HepG2 (cell line): Measurements from ENCODE around the gene ID3. TPM values are rescaled to one million over a fixed set of nuclear protein-coding genes. Genes with fewer than 3 reads are reported as not detected.

ENCODE experiments used
- ELF1 ChIP-seq: sonication (generic); formaldehyde crosslinking; IDR thresholded peaks from 2 replicates; pipeline ENCODE4 v1.4.0; 2020; ENCODE audit warnings: missing genetic modification reagents
- FOXJ3 ChIP-seq: sonication (generic); formaldehyde crosslinking; IDR thresholded peaks from 2 replicates; pipeline ENCODE4 v1.4.0; 2020; ENCODE audit warnings: missing genetic modification reagents, mild to moderate bottlenecking, borderline replicate concordance
- FOXK2 ChIP-seq: fragments of 450-650 bp; IDR thresholded peaks from 2 replicates; pipeline ENCODE4 v1.6.1; 2016
- GPBP1L1 ChIP-seq: sonication (generic); formaldehyde crosslinking; IDR thresholded peaks from 2 replicates; pipeline ENCODE4 v1.5.0; 2020; ENCODE audit warnings: mild to moderate bottlenecking, missing genetic modification reagents
- HOXD1 ChIP-seq: sonication (generic); formaldehyde crosslinking; IDR thresholded peaks from 2 replicates; pipeline ENCODE4 v1.5.0; 2020; ENCODE audit warnings: missing genetic modification reagents
- JUND ChIP-seq: sonication (generic); formaldehyde crosslinking; IDR thresholded peaks from 2 replicates; pipeline ENCODE4 v1.8.0; 2022; ENCODE audit warnings: mild to moderate bottlenecking, missing genetic modification reagents
- KDM1A ChIP-seq: IDR thresholded peaks from 2 replicates; pipeline ENCODE4 v1.6.1; 2016; ENCODE audit warnings: missing compliant biosample characterization
- KDM2A ChIP-seq: sonication (generic); formaldehyde crosslinking; IDR thresholded peaks from 2 replicates; pipeline ENCODE4 v1.4.0; 2020; ENCODE audit warnings: low read depth, missing genetic modification reagents, borderline replicate concordance
- MYC ChIP-seq: sonication (generic); formaldehyde crosslinking; IDR thresholded peaks from 2 replicates; pipeline ENCODE4 v1.9.0; 2021; ENCODE audit warnings: missing genetic modification reagents, borderline replicate concordance
- POLR2G ChIP-seq: fragments of 200-400 bp; formaldehyde crosslinking; IDR thresholded peaks from 2 replicates; pipeline ENCODE4 v1.6.1; 2018; ENCODE audit warnings: mild to moderate bottlenecking, low read depth, low read length, moderate library complexity
- SMC3 ChIP-seq: IDR thresholded peaks from 2 replicates; pipeline ENCODE4 v1.6.1; 2011; ENCODE audit warnings: low read length, improper control_type of control experiment
- SP140L ChIP-seq: sonication (generic); formaldehyde crosslinking; IDR thresholded peaks from 2 replicates; pipeline ENCODE4 v1.4.0; 2020; ENCODE audit warnings: missing genetic modification reagents, borderline replicate concordance
- ZBTB4 ChIP-seq: sonication (generic); formaldehyde crosslinking; IDR thresholded peaks from 2 replicates; pipeline ENCODE4 v1.4.0; 2020; ENCODE audit warnings: missing genetic modification reagents, mild to moderate bottlenecking, borderline replicate concordance
- ZFY ChIP-seq: sonication (generic); formaldehyde crosslinking; IDR thresholded peaks from 2 replicates; pipeline ENCODE4 v1.4.0; 2020; ENCODE audit warnings: missing genetic modification reagents
- ZNF572 ChIP-seq: sonication (generic); formaldehyde crosslinking; IDR thresholded peaks from 2 replicates; pipeline ENCODE4 v1.5.1; 2020; ENCODE audit warnings: mild to moderate bottlenecking, missing genetic modification reagents
- ZNF672 ChIP-seq: sonication (generic); formaldehyde crosslinking; IDR thresholded peaks from 2 replicates; pipeline ENCODE4 v1.8.1; 2022; ENCODE audit warnings: missing genetic modification reagents
- ZNF687 ChIP-seq: sonication (generic); formaldehyde crosslinking; IDR thresholded peaks from 2 replicates; pipeline ENCODE4 v1.5.1; 2020; ENCODE audit warnings: mild to moderate bottlenecking, missing genetic modification reagents, moderate library complexity
- ZNF737 ChIP-seq: sonication (generic); formaldehyde crosslinking; IDR thresholded peaks from 2 replicates; pipeline ENCODE4 v1.5.0; 2020; ENCODE audit warnings: missing genetic modification reagents, mild to moderate bottlenecking, borderline replicate concordance
- ZNF75D ChIP-seq: sonication (generic); formaldehyde crosslinking; IDR thresholded peaks from 2 replicates; pipeline ENCODE4 v1.8.1; 2023; ENCODE audit warnings: missing genetic modification reagents, mild to moderate bottlenecking, borderline replicate concordance
- ZNF761 ChIP-seq: sonication (generic); formaldehyde crosslinking; conservative IDR thresholded peaks from 2 replicates; pipeline ENCODE4 v1.4.0; 2020; ENCODE audit warnings: mild to moderate bottlenecking, missing genetic modification reagents
- ZNF800 ChIP-seq: sonication (generic); formaldehyde crosslinking; IDR thresholded peaks from 2 replicates; pipeline ENCODE4 v1.4.0; 2020; ENCODE audit warnings: missing genetic modification reagents
- polyA plus RNA-seq, 8 experiments: library from polyadenylated mRNA; depleted of rRNA in 3 of 8; stranded (reverse) in 7 of 8; unstranded in 1 of 8; fragments of >200 nt; fragmentation: Illumina TruSeq in 4 of 8; extraction: Trizol in 4 of 8; gene quantifications; 2 replicates each; pipeline versions ENCODE4 v1.2.1 to v1.2.3, GENCODE V29; 2011 to 2016; ENCODE audit warnings: low read depth in 4 of 8, missing spikeins in 1 of 8, mixed read lengths in 1 of 8; ENCODE audit not compliant: insufficient read depth in 1 of 8
- total RNA-seq, 5 experiments: library from RNA; depleted of rRNA; stranded (reverse); fragments of >200 nt; fragmentation: Illumina TruSeq; extraction: Trizol; gene quantifications; 2 replicates each; pipeline ENCODE4 v1.2.3, GENCODE V29; 2016; ENCODE audit warnings: low read depth in 1 of 5

Gene ID3
- total and polyA plus RNA-seq, 2 of the 13 experiments (the other 11 are each of a cell fraction or from before 2014, with no cell fraction given), result 64.8 to 115 TPM

GRCh38 chr1:23539698-23540266 lies 19.5 kb downstream of the ID3 start (continued):
- TF ChIP-seq ZBTB4 (CRISPR knock-in tag) (0 out of 2 replicates have a peak, but pooled peaks have one; percentile 42), GPBP1L1 (CRISPR knock-in tag) (no peak), SMC3 (peak; percentile 88), ZNF687 (peak; percentile 45; the same call in 1 of the 2 replicates), JUND (CRISPR knock-in tag) (no peak), ZNF75D (CRISPR knock-in tag) (no peak), ZNF800 (CRISPR knock-in tag) (no peak), ZFY (CRISPR knock-in tag) (no peak), FOXJ3 (no peak), SP140L (CRISPR knock-in tag) (no peak), FOXK2 (no peak), MYC (no peak), HOXD1 (CRISPR knock-in tag) (no peak), KDM1A (no peak), ZNF572 (CRISPR knock-in tag) (peak; percentile 79; the same call in 1 of the 2 replicates), POLR2G (no peak), ZNF737 (CRISPR knock-in tag) (no peak), ZNF672 (CRISPR knock-in tag) (no peak), KDM2A (CRISPR knock-in tag) (peak; percentile 46; the same call in 1 of the 2 replicates), ZNF761 (CRISPR knock-in tag) (no peak), ELF1 (CRISPR knock-in tag) (no peak)
